H9 (cell line): ENCODE measurements around the gene DIAPH3. TPM values are rescaled to one million over a fixed set of nuclear protein-coding genes. Genes with fewer than 3 reads are reported as not detected.

Experiments
- DNase-seq: peaks from one replicate; pipeline ENCODE4 v3.0.0-alpha.2; 2017
- H2AFZ ChIP-seq: one replicate; pipeline ENCODE4 v1.6.1; 2013; ENCODE audit warnings: mild to moderate bottlenecking, low read length, control low read depth, moderate library complexity
- H2AK5ac ChIP-seq: 2 replicates; pipeline ENCODE4 v1.6.1; 2013; ENCODE audit warnings: low read length, control low read depth, mixed read lengths; ENCODE audit not compliant: insufficient read length
- H2BK120ac ChIP-seq: one replicate; pipeline ENCODE4 v1.6.1; 2013; ENCODE audit warnings: low read depth, mild to moderate bottlenecking, low read length, control low read depth, inconsistent platforms; ENCODE audit not compliant: poor library complexity, severe bottlenecking
- H2BK12ac ChIP-seq: 2 replicates; pipeline ENCODE4 v1.6.1; 2013; ENCODE audit warnings: low read length, control low read depth, mixed read lengths, low read depth; ENCODE audit not compliant: insufficient read length
- H2BK15ac ChIP-seq: 2 replicates; pipeline ENCODE4 v1.6.1; 2013; ENCODE audit warnings: low read depth, low read length, control low read depth
- H2BK20ac ChIP-seq: one replicate; pipeline ENCODE4 v1.6.1; 2013; ENCODE audit warnings: low read depth, mild to moderate bottlenecking, low read length, control low read depth, inconsistent platforms; ENCODE audit not compliant: poor library complexity, severe bottlenecking
- H2BK5ac ChIP-seq: 2 replicates; pipeline ENCODE4 v1.6.1; 2013; ENCODE audit warnings: low read length, control low read depth, mixed read lengths; ENCODE audit not compliant: insufficient read length
- H3K14ac ChIP-seq: 2 replicates; pipeline ENCODE4 v1.6.1; 2013; ENCODE audit warnings: low read length, control low read depth; ENCODE audit not compliant: insufficient read depth
- H3K18ac ChIP-seq: 2 replicates; pipeline ENCODE4 v1.6.1; 2013; ENCODE audit warnings: low read depth, mild to moderate bottlenecking, mixed read lengths, low read length, control low read depth; ENCODE audit not compliant: insufficient read length
- H3K23ac ChIP-seq: 2 replicates; pipeline ENCODE4 v1.6.1; 2013; ENCODE audit warnings: low read length, control low read depth, mixed read lengths, low read depth; ENCODE audit not compliant: insufficient read length
- H3K23me2 ChIP-seq: 2 replicates; pipeline ENCODE4 v1.6.1; 2013; ENCODE audit warnings: low read depth, mild to moderate bottlenecking, mixed read lengths, low read length, control low read depth; ENCODE audit not compliant: insufficient read length, poor library complexity, severe bottlenecking
- H3K27ac ChIP-seq: 2 replicates; pipeline ENCODE4 v1.5.1; 2013; ENCODE audit warnings: low read length, control low read depth, mixed read lengths, low read depth; ENCODE audit not compliant: insufficient read length
- H3K27me3 ChIP-seq: 2 replicates; pipeline ENCODE4 v1.6.1; 2013; ENCODE audit warnings: low read length, control low read depth, inconsistent platforms; ENCODE audit not compliant: insufficient read depth
- H3K4ac ChIP-seq: 2 replicates; pipeline ENCODE4 v1.6.1; 2013; ENCODE audit warnings: low read depth, mild to moderate bottlenecking, control low read depth, inconsistent platforms, low read length, moderate library complexity
- H3K4me1 ChIP-seq: 2 replicates; pipeline ENCODE4 v1.6.1; 2013; ENCODE audit warnings: low read length, control low read depth, inconsistent platforms; ENCODE audit not compliant: insufficient read depth
- H3K4me2 ChIP-seq: 2 replicates; pipeline ENCODE4 v1.6.1; 2013; ENCODE audit warnings: low read length, control low read depth, mixed read lengths; ENCODE audit not compliant: insufficient read length, insufficient read depth
- H3K56ac ChIP-seq: 2 replicates; pipeline ENCODE4 v1.6.1; 2013; ENCODE audit warnings: low read depth, mild to moderate bottlenecking, mixed read lengths, low read length, control low read depth; ENCODE audit not compliant: insufficient read length
- H3K79me1 ChIP-seq: 2 replicates; pipeline ENCODE4 v1.6.1; 2013; ENCODE audit warnings: low read depth, mild to moderate bottlenecking, moderate library complexity, low read length, control low read depth, inconsistent platforms; ENCODE audit not compliant: insufficient read depth, poor library complexity, severe bottlenecking
- H3K79me2 ChIP-seq: 2 replicates; pipeline ENCODE4 v1.6.1; 2013; ENCODE audit warnings: low read length, control low read depth, inconsistent platforms; ENCODE audit not compliant: insufficient read depth
- H3K9ac ChIP-seq: 2 replicates; pipeline ENCODE4 v1.6.1; 2013; ENCODE audit warnings: low read length, control low read depth, mixed read lengths; ENCODE audit not compliant: insufficient read length; ENCODE audit errors: extremely low read depth
- H3K9me3 ChIP-seq: one replicate; pipeline ENCODE4 v1.6.1; 2013; ENCODE audit warnings: low read depth, low read length, inconsistent platforms; ENCODE audit not compliant: control insufficient read depth
- H3T11ph ChIP-seq: one replicate; pipeline ENCODE4 v1.6.1; 2013; ENCODE audit warnings: mild to moderate bottlenecking, low read length, control low read depth, inconsistent platforms
- H4K20me1 ChIP-seq: one replicate; pipeline ENCODE4 v1.6.1; 2013; ENCODE audit not compliant: control insufficient read depth, insufficient read length, insufficient read depth
- H4K5ac ChIP-seq: 2 replicates; pipeline ENCODE4 v1.6.1; 2013; ENCODE audit warnings: low read depth, mild to moderate bottlenecking, mixed read lengths, low read length, control low read depth; ENCODE audit not compliant: insufficient read length
- H4K8ac ChIP-seq: replicated peaks from 2 replicates; pipeline ENCODE4 v1.6.1; 2013; ENCODE audit warnings: low read length, control low read depth, mixed read lengths, low read depth; ENCODE audit not compliant: insufficient read length
- H4K91ac ChIP-seq: 2 replicates; pipeline ENCODE4 v1.6.1; 2013; ENCODE audit warnings: low read depth, mild to moderate bottlenecking, moderate library complexity, mixed read lengths, low read length, control low read depth; ENCODE audit not compliant: insufficient read length
- H3K27ac Mint-ChIP-seq, 3 experiments: 2 replicates in 2 of 3; 3 replicates in 1 of 3; pipeline ENCODE4 v1.8.0; 2020 to 2021; ENCODE audit warnings: mixed read lengths in 3 of 3, mild to moderate bottlenecking in 1 of 3, moderate library complexity in 1 of 3
- H3K27me3 Mint-ChIP-seq: 2 replicates; pipeline ENCODE4 v1.8.0; 2021; ENCODE audit warnings: low read depth, mild to moderate bottlenecking, moderate library complexity, mixed read lengths
- H3K36me3 Mint-ChIP-seq, 3 experiments: 2 replicates in 2 of 3; 3 replicates in 1 of 3; pipeline ENCODE4 v1.8.0; 2020 to 2021; ENCODE audit warnings: low read depth in 3 of 3, mixed read lengths in 3 of 3; ENCODE audit not compliant: insufficient read depth in 1 of 3
- H3K4me1 Mint-ChIP-seq, 2 experiments: 2 replicates each; pipeline ENCODE4 v1.8.0; 2020; ENCODE audit warnings: mixed read lengths in 2 of 2
- H3K4me3 Mint-ChIP-seq, 2 experiments: 2 replicates in 1 of 2; 3 replicates in 1 of 2; pipeline ENCODE4 v1.8.0; 2020 to 2021; ENCODE audit warnings: mild to moderate bottlenecking in 2 of 2, mixed read lengths in 2 of 2, moderate library complexity in 1 of 2
- H3K9me3 Mint-ChIP-seq, 2 experiments: 2 replicates in 1 of 2; 3 replicates in 1 of 2; pipeline ENCODE4 v1.8.0; 2020; ENCODE audit warnings: mild to moderate bottlenecking in 2 of 2, mixed read lengths in 2 of 2, moderate library complexity in 1 of 2
- CTCF ChIP-seq: fragments of 200-600 bp; sonication (generic); conservative IDR thresholded peaks from 3 replicates; pipeline ENCODE4 v1.8.0; 2021; ENCODE audit warnings: antibody characterized with exemption, mild to moderate bottlenecking
- WGBS: extraction: QIAGEN DNeasy Blood & Tissue Kit; methylation state at CpG from one replicate; pipeline ENCODE4 v1.1.7; 2013; ENCODE audit warnings: missing lambda C conversion rate, low lambda C conversion rate, mixed read lengths; ENCODE audit not compliant: insufficient read length; ENCODE audit errors: extremely low coverage; 5-methylcytosine and 5-hydroxymethylcytosine counted together
- total RNA-seq: library from RNA; stranded (reverse); gene quantifications from 2 replicates; pipeline ENCODE4 v1.2.1, GENCODE V29; 2021

The DIAPH3 gene
- total RNA-seq, 1 experiment from 2014 or later: 23.1 TPM

- Mint-ChIP-seq H3K27me3 (no peaks in the 10 kb centered on the region), H3K4me3 (no peak overlapping the region)
Observed at GRCh38 chr13:59996461-59996980, 167.2 kb downstream of the DIAPH3 start.

More at GRCh38 chr13:59996461-59996980, 167.2 kb downstream of the DIAPH3 start:
- Histone ChIP-seq H2BK20ac (no peak overlapping the region), H2BK120ac (no peak overlapping the region), H2BK12ac (no peak overlapping the region), H3K14ac (no peak overlapping the region), H3T11ph (no peak overlapping the region), H4K91ac (no peak overlapping the region), H4K8ac (no peak overlapping the region), H2BK5ac (no peak overlapping the region), H3K23ac (no peak overlapping the region), H2AK5ac (no peak overlapping the region), H3K9ac (no peak overlapping the region), H3K79me2 (no peaks in the 10 kb centered on the region; the same call in 1 of the 2 replicates), H2AFZ (no peak overlapping the region), H3K27me3 (no peaks in the 10 kb centered on the region), H3K79me1 (no peaks in the 10 kb centered on the region), H4K5ac (no peak overlapping the region), H3K4me1 (no peaks in the 10 kb centered on the region), H3K23me2 (no peaks in the 10 kb centered on the region), H3K9me3 (no peaks in the 10 kb centered on the region), H3K56ac (no peak overlapping the region), H4K20me1 (no peaks in the 10 kb centered on the region), H3K4ac (no peak overlapping the region), H2BK15ac (no peak overlapping the region), H3K18ac (no peak overlapping the region), H3K4me2 (no peak overlapping the region), H3K27ac (no peak overlapping the region)
- no peak for TF ChIP-seq CTCF
- peaks cover 4% of the 10 kb centered on the region in 2 experiments for H3K4me1 Mint-ChIP-seq
- no peak overlapping the region for H3K27ac Mint-ChIP-seq
- no CpG with 5 or more reads among the region's 6 CpGs for WGBS
- H3K36me3 Mint-ChIP-seq: no peaks in the 10 kb centered on the region
- no peak for DNase-seq
- H3K9me3 Mint-ChIP-seq: no peaks in the 10 kb centered on the region
